DND-41 (cell line): Measurements from ENCODE around the gene MUC5B.

Experiments
- CTCF ChIP-seq: IDR thresholded peaks from 2 replicates; pipeline ENCODE4 v1.5.1; 2012; ENCODE audit warnings: borderline replicate concordance, low read length, moderate library complexity, mild to moderate bottlenecking; ENCODE audit not compliant: poor library complexity, severe bottlenecking; ENCODE audit errors: extremely low read depth
- EZH2 ChIP-seq: IDR thresholded peaks from 3 replicates; pipeline ENCODE4 v1.6.1; 2012; ENCODE audit warnings: borderline replicate concordance, low read depth, mild to moderate bottlenecking, moderate library complexity, low read length, inconsistent platforms; ENCODE audit not compliant: severe bottlenecking

DNA sequence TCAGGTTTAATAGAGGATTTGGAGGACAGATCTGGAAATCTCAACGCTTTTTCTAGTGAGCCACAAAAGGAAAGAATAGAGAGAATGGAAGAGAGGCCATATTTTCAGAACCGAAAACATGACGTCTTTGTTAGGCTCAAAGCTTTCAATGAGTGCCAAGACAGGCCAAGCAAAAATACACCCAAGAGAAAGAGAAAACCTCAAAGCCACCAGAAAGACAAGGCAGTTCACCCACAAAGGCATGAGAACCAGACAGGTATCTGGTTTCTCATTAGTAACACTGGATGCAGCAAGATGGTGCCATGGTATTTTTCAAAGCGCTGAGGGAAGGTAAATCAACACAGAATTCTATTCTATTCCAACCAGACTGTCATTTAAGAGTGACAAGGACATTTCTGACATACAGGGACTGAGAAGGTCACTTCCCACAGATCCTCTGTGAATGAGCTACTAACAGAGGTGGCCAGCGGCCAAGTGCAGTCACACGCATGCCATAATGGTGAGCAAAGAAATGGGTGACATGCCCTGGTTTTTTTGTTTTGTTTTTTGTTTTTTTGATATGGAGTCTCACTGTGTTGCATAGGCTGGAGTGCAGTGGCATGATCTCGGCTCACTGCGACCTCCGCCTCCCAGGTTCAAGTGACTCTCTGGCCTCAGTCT is 44.7 kb downstream of the MUC5B start:
- TF ChIP-seq CTCF (no peak), EZH2 (no peak)
